GM19035 (cell line): ENCODE measurements around the gene CDC14B.
"Not testable (repeated sequence)": the region's sequence is repeated elsewhere in the genome, so short reads cannot be mapped to it uniquely, and the experiment has no call there.

ENCODE experiments used
- ATAC-seq: cut with Tn5 transposase; IDR thresholded peaks from one replicate; pipeline ENCODE4 v1.9.1; 2021; ENCODE audit not compliant: unreplicated experiment

CDC14B gene

DNA sequence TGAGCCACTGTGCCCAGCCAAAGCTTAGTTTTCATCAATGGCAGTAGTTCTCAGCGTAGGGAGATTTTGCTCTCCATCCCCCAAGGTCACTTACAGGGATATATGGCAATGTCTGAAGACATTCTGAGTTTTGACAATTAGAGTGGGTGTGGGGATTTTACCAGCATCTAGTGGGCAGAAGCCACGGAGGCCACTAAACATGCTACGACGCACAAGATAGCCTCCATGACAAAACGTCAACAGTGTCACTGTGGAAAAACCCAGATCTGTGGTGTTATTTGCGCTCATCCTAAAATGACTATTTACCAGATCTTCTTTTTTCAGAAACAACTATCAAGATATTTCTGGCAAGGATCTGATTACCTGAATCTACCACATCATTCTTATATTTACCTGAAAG is 68.2 kb downstream of the CDC14B start:
- no peak for ATAC-seq

- ATAC-seq = no peak
Observed at GRCh38 chr9:96550659-96551058, 69.0 kb downstream of the CDC14B start.

DNA sequence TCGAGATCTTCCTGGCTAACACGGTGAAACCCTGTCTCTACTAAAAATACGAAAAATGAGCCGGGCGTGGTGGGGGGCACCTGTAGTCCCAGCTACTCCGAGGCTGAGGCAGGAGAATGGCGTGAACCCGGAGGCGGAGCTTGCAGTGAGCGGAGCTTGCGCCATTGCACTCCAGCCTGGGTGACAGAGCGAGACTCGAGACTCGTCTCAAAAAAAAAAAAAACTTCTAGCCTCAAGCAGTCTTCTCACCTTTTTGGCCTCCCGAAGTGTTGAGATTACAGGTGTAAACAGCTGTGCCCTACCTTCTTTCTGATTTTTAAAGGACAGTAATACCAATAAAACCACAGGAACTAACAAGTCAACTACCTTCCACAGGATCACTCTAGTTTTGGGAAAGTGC is 76.5 kb downstream of the CDC14B start:
- not testable (repeated sequence) for ATAC-seq

GRCh38 chr9:96540106-96540505 is 79.5 kb downstream of the CDC14B start:
- ATAC-seq = no peak

DNA sequence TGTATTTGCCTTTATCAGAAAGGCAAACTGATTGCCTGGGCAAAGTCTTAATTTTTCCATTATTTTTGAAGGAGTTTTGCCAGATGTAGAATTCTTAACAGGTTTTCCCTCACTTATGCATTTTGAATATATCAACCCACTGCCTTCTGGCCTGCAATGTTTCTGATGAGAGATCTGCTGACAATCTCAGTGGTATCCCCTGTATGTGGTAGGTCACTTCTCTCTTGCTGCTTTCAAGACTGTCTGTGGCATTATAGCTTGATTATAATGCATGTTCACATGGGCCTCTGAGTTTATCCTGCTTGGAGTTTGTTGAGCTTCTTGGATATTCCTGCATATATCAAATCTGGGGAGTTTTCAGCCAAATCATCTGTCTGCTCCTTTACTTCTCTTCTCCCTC is 87.5 kb downstream of the CDC14B start:
- ATAC-seq = no peak

GRCh38 chr9:96524764-96525163 is 94.9 kb downstream of the CDC14B start:
- ATAC-seq = no peak

GRCh38 chr9:96524045-96524444 is 95.6 kb downstream of the CDC14B start:
- no peak for ATAC-seq

- ATAC-seq = no peak
Observed at GRCh38 chr9:96523374-96523773, 96.3 kb downstream of the CDC14B start.

GRCh38 chr9:96522366-96522765 is 97.3 kb downstream of the CDC14B start:
- ATAC-seq = no peak

- no peak for ATAC-seq
Observed at GRCh38 chr9:96519787-96520186, 99.9 kb downstream of the CDC14B start.

DNA sequence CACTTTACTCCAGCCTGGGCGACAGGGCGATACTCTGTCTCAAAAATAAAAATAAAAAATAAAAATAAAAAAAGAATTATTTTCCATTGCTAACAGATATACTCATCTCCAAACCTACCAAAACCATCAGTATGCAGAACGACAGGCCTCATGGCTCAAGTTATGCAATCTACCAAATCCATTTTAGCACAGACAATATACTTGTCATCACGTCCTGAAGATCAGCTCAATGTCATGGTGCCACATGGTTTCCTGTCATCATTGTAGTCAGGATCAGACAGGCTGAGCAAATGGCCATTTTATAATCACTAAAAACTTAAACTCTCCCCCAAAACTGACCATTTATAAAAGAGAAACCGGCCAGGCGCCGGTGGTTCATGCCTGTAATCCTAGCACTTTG is 100.5 kb downstream of the CDC14B start:
- ATAC-seq = no peak

DNA sequence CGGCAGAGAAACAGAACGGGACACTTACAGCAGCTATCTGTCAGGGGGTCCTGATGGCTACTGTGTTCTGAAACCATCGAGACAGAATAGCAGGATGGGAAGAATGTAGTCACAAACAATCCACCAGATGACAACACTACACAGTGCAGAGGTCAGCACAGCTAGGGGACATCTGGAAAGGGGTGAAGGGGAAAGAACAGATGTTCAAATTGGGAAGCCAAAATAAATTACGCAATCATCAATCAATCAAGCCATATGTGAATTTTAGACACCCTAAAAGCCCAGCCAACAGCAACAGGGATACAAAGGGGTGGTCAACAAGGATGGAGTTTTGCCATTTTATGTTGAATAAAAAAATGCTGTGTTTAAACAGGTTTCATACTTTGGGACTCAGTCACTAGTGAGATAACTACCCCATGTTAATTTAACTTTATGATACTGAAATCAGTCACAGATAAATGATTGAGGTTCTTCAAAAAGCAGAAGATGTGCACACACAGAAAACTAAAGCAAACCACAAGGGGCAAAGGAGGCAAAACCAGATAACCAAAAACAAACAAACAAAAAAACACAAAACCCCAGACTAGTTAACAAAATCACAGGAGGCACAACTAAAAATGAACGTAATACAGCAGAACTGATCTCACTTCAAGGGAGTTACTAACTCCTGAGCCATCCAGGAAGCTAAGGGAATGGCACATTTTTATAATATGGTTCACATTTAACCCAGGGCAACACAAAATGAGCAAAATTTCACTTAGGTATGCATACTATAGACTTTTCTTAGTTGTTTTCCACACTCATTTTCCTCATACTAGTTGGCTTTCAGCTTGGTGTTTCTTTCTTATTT is 103.8 kb downstream of the CDC14B start:
- ATAC-seq = no peak

DNA sequence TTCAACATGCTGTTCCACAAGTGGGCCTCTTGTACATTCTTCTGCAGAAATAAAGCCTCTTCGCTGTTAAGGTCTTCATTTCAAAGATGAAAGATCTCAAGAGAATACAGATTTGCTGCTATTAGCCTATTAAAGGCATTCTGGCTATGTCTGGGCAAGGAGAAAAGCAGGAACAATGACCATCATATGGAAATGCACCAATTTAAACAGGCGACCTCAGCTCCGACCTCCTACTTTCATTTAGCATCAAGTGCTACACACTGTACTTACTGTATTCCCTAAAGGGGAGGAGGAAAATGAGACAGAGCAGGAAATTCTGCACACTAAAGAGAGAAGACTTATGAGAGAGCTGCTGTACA is 104.9 kb downstream of the CDC14B start:
- no peak for ATAC-seq

GRCh38 chr9:96514108-96514799 is 105.4 kb downstream of the CDC14B start:
- ATAC-seq = no peak

DNA sequence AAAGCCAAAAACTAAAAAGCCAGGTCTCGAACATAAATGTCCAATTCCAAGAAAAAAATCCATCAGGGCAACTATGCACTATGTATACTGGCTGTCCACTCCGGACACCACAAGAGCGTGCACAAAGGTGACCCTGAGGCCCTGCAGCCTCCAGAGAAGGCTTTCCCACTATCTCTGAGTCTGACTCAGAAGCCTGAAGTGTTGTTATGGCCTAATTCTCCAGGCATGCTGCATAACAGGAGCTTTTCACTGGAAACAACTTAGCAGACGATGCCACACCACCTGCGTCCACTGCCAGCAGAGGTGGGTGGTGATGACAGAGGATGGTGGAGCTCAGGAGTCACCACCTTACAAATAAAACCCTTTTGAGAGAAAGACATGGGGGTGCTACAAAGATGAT is 106.0 kb downstream of the CDC14B start:
- ATAC-seq = no peak

- ATAC-seq = no peak
Observed at GRCh38 chr9:96512240-96512639, 107.4 kb downstream of the CDC14B start.

DNA sequence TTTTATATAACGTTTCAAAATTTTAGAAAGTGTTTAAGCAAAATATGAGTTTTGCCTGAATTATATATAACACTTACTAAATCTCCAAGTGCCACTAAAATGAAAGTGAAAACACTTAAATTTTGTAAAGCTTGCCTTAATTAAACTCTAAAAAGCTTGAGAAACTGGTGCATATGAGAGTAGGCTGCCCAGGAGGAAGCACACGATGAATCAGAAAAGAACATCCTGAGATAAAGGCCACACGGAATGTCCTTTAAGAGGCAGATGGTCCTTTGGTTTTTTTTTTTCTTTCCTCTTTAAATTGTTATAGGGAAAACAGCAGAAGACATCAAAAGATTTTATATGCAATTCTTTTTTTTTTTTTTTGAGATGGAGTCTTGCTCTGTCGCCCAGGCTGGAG is 109.4 kb downstream of the CDC14B start:
- no peak for ATAC-seq

DNA sequence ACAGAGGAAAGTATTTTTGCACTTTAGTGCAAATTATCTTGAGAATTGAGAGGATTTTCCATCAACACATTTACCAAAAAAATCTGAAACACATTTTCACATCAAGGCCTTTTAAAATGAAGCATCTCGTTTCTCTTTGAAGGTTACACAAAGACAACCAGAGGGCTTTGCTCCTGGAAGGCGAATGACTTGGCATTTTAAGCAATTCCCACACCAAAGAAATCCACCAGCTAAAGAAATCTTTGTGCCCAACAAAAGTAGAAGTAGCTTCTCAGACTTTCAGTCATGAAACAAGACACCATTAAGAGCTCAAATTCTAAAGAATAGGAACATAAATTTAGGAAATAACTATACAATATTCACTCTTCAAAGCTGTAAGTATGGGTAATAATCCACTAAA is 109.8 kb downstream of the CDC14B start:
- ATAC-seq = no peak

DNA sequence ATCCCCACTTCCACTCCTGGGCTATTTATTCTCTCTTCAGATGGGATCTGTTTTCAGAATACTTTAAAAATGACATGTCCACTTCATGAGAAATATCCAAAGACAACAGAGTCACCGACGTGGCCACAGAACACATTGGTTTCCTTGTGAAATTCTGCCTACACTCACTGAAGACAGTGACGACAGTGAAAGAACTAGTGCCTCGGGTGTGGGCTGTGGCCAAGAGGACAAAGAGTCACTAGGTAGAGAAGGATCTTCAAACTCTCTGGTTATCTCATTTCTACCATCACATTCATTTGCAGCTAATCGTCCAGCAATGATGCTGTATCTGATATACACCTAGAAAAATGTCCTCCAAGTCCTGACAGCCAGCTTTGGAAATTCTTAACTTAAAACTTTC is 110.6 kb downstream of the CDC14B start:
- no peak for ATAC-seq

DNA sequence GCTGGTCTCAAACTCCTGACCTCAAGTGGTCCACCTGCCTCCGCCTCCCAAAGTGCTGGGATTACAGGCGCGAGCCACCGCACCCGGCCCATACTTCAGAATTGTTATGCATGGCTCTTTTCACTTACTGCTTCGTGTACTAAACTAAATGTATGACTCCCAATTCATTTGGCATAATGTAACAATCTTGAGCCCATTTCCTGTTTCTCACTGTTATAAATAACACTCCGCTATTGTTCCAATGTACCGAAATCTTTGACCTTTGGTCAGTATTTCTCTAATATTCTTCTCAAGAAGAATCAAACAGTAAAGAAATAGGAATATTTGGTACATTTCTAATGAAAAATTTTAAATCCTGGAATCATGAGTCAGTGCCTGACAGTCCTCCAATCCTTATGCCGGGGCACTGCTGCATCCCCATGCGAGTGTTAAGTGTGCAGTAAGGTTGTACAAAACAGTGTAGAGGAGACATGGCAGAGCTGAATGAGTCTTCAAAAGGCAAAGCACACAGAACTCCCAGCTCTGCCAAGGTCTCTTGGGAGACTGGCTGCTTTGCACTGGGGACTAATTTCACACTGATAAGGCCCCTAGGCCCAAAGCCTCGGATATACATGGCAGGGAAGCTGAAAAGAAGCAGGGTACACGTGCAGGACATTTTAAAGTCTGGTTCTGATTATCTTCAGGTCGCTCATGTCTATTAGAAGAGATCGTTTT is 111.3 kb downstream of the CDC14B start:
- no peak for ATAC-seq

DNA sequence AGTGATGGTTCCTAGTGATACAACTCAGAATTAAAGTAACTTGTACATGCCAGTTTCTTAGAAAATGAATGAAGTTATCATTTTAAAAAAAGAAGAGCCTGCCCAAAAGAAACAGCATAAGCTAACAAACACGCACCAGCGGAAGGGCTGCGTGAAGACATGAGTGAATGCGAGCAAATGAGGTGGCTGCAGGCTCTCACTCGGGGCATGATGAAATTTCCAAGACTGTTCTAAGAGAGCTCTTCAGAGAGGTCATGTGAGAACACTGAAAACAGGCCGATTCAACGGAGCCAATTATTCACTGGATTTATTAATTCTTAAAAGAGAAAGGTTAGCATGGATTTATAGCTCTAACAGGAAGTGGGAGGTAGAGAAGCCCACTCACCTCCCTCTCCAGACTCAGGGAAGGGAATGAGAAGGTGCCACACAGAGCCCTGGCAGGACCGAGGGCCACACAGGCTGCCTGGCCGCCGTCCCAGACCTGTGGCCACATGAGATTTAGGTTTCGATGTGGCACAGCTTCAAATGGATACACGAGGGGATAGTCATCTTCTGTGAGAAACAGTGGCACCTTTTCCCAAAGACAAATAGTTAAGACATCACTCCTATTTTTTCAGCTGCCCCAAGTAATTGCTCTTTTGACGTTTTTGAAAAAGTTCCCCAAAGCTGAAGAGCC is 114.2 kb downstream of the CDC14B start:
- no peak for ATAC-seq
